ENCODE measurements around the gene RNF34. TPM values are rescaled to one million over a fixed set of nuclear protein-coding genes. Genes with fewer than 3 reads are reported as not detected.

RNF34 gene, protein sequence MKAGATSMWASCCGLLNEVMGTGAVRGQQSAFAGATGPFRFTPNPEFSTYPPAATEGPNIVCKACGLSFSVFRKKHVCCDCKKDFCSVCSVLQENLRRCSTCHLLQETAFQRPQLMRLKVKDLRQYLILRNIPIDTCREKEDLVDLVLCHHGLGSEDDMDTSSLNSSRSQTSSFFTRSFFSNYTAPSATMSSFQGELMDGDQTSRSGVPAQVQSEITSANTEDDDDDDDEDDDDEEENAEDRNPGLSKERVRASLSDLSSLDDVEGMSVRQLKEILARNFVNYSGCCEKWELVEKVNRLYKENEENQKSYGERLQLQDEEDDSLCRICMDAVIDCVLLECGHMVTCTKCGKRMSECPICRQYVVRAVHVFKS
- 10 to 100 TPM; 34.1 to 52.4 (median 37.4) TPM for total RNA-seq
- polyA plus RNA-seq, result 10 to 100 TPM; 19.8 to 34.3 (median 31.7) TPM

DNA sequence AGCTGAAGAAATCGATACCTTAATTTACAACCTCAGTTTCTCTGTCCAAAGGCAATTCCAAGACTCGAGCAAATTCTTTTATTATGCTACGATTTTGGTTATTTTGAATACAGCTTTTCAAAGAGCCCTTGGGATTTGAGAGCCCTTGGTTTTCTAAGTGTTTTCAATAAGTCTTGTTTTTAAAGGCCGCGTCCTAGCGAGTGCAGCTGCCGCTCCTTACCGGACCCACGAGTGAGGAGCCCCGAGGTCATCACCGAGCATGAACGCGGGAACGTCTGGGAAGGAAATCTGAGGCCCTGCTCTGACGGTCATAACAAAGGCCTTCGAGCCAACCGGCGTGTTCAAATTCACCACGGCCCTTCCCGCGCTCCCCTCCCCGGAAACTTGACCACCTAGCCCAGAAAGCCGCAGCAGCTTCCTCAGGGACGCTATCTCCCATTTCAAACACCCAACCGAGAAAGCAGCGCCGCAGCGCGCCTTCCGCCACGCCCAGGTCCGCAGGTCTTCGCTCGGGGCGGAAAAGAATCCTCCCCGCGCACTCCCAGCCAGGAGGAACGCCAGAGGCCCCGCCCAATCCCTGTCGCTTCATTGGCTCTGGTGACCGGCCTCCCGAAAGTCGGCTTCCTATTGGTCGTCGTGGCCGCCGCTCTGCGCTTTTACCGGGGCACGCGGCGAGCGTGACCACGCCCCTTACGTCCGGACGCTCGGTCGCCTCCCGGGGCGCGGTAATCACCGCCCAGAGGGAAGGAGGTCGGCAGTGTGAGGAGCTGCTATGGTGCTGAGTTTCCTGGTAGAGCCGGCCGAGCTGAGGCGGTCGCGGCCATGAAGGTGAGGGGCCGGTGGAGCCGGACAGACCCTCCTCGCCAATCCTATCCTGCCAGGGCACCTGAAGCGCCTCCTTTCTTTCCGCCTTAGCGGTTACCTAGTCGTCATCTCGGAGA is at the start of gene RNF34:
Gene RNF34 (plus strand): TSS at position 728 of the 941 bp plus-strand sequence. CDS start 95 bp downstream, at position 823.
- WGBS, 2 donors, result 0% methylated on average over 77 of the region's 77 CpGs
- DNase-seq, result peak; percentile 99
- no peaks in the 10 kb centered on the region for H3K27me3 ChIP-seq
- intact Hi-C loops (cut with DNase I), result loop anchor here (2.0 kb wide), 1 partner anchor 47 kb away; the partner anchor contains the start of gene ANAPC5
- peak within 1 kb of the TSS; percentile 91 to 92 (median 91) for H3K27ac ChIP-seq
- TF ChIP-seq POLR2AphosphoS5 (IDR thresholded peaks at IDR 0.05), result peak; percentile 94 to 99 (median 98)
- peak in 1 of 4 donors; percentile 29 for TF ChIP-seq EP300 (IDR thresholded peaks at IDR 0.05)
- TF ChIP-seq, protein P1, sequence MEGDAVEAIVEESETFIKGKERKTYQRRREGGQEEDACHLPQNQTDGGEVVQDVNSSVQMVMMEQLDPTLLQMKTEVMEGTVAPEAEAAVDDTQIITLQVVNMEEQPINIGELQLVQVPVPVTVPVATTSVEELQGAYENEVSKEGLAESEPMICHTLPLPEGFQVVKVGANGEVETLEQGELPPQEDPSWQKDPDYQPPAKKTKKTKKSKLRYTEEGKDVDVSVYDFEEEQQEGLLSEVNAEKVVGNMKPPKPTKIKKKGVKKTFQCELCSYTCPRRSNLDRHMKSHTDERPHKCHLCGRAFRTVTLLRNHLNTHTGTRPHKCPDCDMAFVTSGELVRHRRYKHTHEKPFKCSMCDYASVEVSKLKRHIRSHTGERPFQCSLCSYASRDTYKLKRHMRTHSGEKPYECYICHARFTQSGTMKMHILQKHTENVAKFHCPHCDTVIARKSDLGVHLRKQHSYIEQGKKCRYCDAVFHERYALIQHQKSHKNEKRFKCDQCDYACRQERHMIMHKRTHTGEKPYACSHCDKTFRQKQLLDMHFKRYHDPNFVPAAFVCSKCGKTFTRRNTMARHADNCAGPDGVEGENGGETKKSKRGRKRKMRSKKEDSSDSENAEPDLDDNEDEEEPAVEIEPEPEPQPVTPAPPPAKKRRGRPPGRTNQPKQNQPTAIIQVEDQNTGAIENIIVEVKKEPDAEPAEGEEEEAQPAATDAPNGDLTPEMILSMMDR (IDR thresholded peaks at IDR 0.05), result no peak
- TF ChIP-seq POLR2A (IDR thresholded peaks at IDR 0.05), result peak; percentile 91 to 96
- peak within 1 kb of the TSS; percentile 66 to 77 (median 70) for H3K4me3 ChIP-seq
- peaks cover 0 to 38% (median 30%) of the 10 kb centered on the region in 4 donors for H3K4me1 ChIP-seq
- H3K9me3 ChIP-seq, result no peaks in the 10 kb centered on the region
- no peaks in the 10 kb centered on the region for H3K36me3 ChIP-seq

DNA sequence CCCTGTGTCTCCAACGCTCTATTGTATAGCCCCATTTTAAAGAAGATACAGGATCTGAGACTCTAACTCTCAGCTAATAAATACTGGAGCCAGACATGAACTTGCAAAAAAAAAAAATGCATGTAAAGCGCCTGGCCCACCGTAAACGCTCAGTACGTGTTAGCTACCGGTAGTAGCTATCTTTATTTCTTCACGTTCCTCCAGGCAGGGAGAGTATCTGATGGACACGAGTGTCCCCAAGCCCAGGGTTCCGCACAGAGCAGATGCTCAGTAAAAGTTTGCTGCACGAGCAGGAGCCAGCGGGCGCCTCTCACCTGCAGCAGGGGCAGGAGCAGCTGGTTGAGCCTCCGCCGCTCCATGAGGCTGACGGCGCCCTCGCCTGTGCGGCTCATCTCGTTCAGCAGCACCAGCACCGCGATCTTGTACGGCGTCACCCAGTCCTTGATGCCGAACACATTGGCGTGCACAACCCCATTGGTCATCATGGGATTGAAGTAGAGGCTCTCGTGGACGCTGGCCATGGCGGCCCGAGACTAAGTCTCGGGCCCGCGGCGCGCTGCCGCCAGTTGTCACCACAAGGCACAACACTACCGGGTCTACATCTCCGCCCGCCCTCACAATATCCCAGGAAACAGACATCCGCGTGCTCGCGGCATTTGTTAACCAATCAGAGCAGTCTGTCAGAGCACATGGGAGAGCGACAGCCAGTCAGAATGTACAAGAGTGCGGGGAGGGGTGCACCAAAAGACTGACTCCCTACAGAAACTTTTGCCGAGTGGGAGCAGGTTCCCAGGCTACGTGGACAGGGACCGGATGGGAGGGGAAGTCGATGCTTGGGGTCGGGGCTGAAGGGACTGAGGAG is 47.9 kb upstream of the RNF34 start, which contains the start of gene ANAPC5:
Gene ANAPC5 (minus strand): TSS at position 592 of the 862 bp plus-strand sequence. CDS start 71 bp downstream, at position 521.
- Histone ChIP-seq H3K27me3 (no peaks in the 10 kb centered on the region), H3K9me3 (no peaks in the 10 kb centered on the region), H3K27ac (peak within 1 kb of the TSS; percentile 79 to 85 (median 82)), H3K36me3 (peaks cover 0 to 8% (median 0%) of the 10 kb centered on the region in 4 donors), H3K4me1 (peaks cover 0 to 28% (median 18%) of the 10 kb centered on the region in 4 donors), H3K4me3 (peak within 1 kb of the TSS; percentile 64 to 87 (median 76))
- TF ChIP-seq, protein P1 (IDR thresholded peaks at IDR 0.05), result no peak
- no peak for TF ChIP-seq EP300 (IDR thresholded peaks at IDR 0.05)
- peak; percentile 56 to 82 (median 80) for TF ChIP-seq POLR2AphosphoS5 (IDR thresholded peaks at IDR 0.05)
- peak; percentile 57 to 66 for TF ChIP-seq POLR2A (IDR thresholded peaks at IDR 0.05)
- DNase-seq, result peak; percentile 98
- WGBS, 2 donors, result 0% methylated on average over 49 of the region's 49 CpGs
- intact Hi-C loops (cut with DNase I), result loop anchor here (2.0 to 5.0 kb wide), 2 partner anchors 47 to 90 kb away; no protein-coding TSS in a partner anchor

DNA sequence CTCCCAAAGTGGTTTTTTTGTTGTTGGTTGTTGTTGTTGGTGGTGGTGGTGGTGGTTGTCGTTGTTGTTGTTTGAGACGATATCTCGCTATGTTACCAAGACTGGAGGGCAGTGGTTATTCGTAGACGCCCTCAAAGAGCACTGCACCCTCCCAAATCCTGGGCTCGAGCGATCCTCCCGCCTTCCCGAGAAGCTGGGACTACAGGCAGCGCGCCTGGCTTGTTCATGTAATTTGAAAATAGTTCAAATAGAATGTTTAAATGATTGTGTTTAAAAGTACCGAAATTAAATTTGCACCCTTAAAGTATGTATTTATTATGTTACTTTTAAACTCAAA is 47.3 kb upstream of the RNF34 start:
- no peak for DNase-seq

DNA sequence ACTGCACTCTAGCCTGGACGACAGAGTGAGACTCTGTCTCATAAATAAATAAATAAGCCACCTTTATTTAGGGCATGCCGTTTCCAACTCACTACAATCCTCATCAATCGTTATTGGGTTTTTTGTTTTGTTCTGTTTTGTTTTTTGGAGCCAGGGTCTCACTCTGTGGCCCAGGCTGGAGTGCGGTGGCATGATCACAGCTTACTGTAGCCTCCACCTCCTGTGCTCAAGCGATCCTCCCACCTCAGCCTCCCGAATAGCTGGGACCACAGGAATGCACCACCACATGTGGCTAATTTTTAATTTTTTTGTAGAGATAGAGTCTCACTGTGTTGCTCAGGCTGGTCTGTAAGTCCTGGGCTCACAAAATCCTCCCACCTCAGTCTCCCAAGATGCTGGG is 44.1 kb upstream of the RNF34 start:
- TF ChIP-seq POLR2AphosphoS5 (IDR thresholded peaks at IDR 0.05) (no peak), POLR2A (IDR thresholded peaks at IDR 0.05) (no peak), EP300 (IDR thresholded peaks at IDR 0.05) (no peak)
- TF ChIP-seq, protein P1 (IDR thresholded peaks at IDR 0.05), result no peak
- 88 to 93% methylated on average over 6 of the region's 6 CpGs for WGBS, 2 donors
- intact Hi-C loops (cut with DNase I), result no loop called here
- no peaks in the 10 kb centered on the region for H3K36me3 ChIP-seq
- no peak for DNase-seq
- H3K9me3 ChIP-seq, result no peaks in the 10 kb centered on the region
- H3K27me3 ChIP-seq, result no peaks in the 10 kb centered on the region
- H3K4me3 ChIP-seq, result no peak overlapping the region
- no peak overlapping the region for H3K27ac ChIP-seq
- H3K4me1 ChIP-seq, result peaks cover 0 to 16% (median 11%) of the 10 kb centered on the region in 4 donors

More for the DNA sequence above, 47.3 kb upstream of the RNF34 start:
- H3K4me1 ChIP-seq, result peaks cover 0 to 28% (median 18%) of the 10 kb centered on the region in 4 donors
- no peaks in the 10 kb centered on the region for H3K9me3 ChIP-seq
- no peaks in the 10 kb centered on the region for H3K27me3 ChIP-seq
- H3K36me3 ChIP-seq, result peaks cover 0 to 2% (median 0%) of the 10 kb centered on the region in 4 donors
- TF ChIP-seq POLR2AphosphoS5 (IDR thresholded peaks at IDR 0.05), result no peak
- peak overlapping the region; percentile 64 to 87 (median 76) for H3K4me3 ChIP-seq
- peak overlapping the region; percentile 79 to 85 (median 82) for H3K27ac ChIP-seq
- WGBS, 2 donors, result 0% methylated on average over 12 of the region's 12 CpGs
- intact Hi-C loops (cut with DNase I), result loop anchor here (2.0 to 5.0 kb wide), 2 partner anchors 46 to 90 kb away; no protein-coding TSS in a partner anchor
